HepG2 (cell line): Measurements from ENCODE around the gene ST6GALNAC3. TPM values are rescaled to one million over a fixed set of nuclear protein-coding genes. Genes with fewer than 3 reads are reported as not detected.

ENCODE experiments used
- ATAC-seq: fragments of 200-7000 bp; cut with Tn5 transposase; 3 replicates; pipeline ENCODE4 v1.9.1; 2020; ENCODE audit warnings: mild to moderate bottlenecking, moderate library complexity
- BruUV-seq: library from RNA; stranded (reverse); fragments of 400-500 nt; replicated peaks from 2 replicates; lab custom pipeline; 2021; lab: Mats Ljungman, UMichigan
- CTCF ChIA-PET: fragments of 300-600 bp; formaldehyde crosslinking; extraction: SDS; loops from one replicate; lab custom pipeline; 2021; ENCODE audit warnings: low total read pairs, inconsistent platforms, low intra/inter-chr PET ratio; lab: Yijun Ruan, JAX
- POLR2A ChIA-PET: fragments of 350-600 bp; sonication (Branson Sonifier 250); formaldehyde crosslinking; loops from one replicate; lab custom pipeline; 2020; ENCODE audit warnings: antibody characterized with exemption, inconsistent platforms; lab: Yijun Ruan, JAX
- DNase-seq: peaks from one replicate; pipeline ENCODE4 v3.0.0-alpha.2; 2015; ENCODE audit warnings: low spot score
- FAIRE-seq: peaks from 3 replicates; lab custom pipeline; 2011; peaks lifted over from hg19 to GRCh38; lab: Jason Lieb, UNC
- H2AFZ ChIP-seq: one replicate; pipeline ENCODE4 v1.6.1; 2011; ENCODE audit warnings: low read length, inconsistent platforms
- H3K27ac ChIP-seq: fragments of 300-600 bp; 3 replicates; pipeline ENCODE4 v1.8.0; 2011; ENCODE audit warnings: mixed run types, mild to moderate bottlenecking, mixed read lengths, low read length, inconsistent platforms; ENCODE audit not compliant: insufficient read depth; ENCODE audit errors: extremely low read length
- H3K27me3 ChIP-seq, 2 experiments: fragments of 200-600 bp in 1 of 2; 2 replicates in 1 of 2; 3 replicates in 1 of 2; pipeline versions ENCODE4 v1.6.0 to v1.8.0; 2011; ENCODE audit warnings: low read length in 2 of 2, mild to moderate bottlenecking in 2 of 2, moderate library complexity in 2 of 2, inconsistent platforms in 1 of 2; ENCODE audit not compliant: insufficient read depth in 2 of 2, control insufficient read depth in 1 of 2
- H3K36me3 ChIP-seq, 2 experiments: fragments of 200-600 bp in 1 of 2; replicated peaks in 1 of 2; 2 replicates in 1 of 2; 3 replicates in 1 of 2; pipeline versions ENCODE4 v1.5.1 to v1.8.0; 2011; ENCODE audit warnings: low read length in 2 of 2, inconsistent platforms in 1 of 2; ENCODE audit not compliant: insufficient read depth in 2 of 2, control insufficient read depth in 1 of 2
- H3K4me1 ChIP-seq: 2 replicates; pipeline ENCODE4 v1.5.1; 2012; ENCODE audit warnings: low read length, inconsistent platforms; ENCODE audit not compliant: insufficient read depth
- H3K4me2 ChIP-seq: 2 replicates; pipeline ENCODE4 v1.6.0; 2011; ENCODE audit warnings: low read depth, low read length, inconsistent platforms
- H3K4me3 ChIP-seq, 3 experiments: fragments of 200-600 bp in 1 of 3; sonication (generic), shearing (Covaris generic) in 1 of 3; replicated peaks in 1 of 3; 2 replicates each; pipeline ENCODE4 v1.5.1; 2011 to 2016; ENCODE audit warnings: low read length in 3 of 3, inconsistent platforms in 2 of 3, low read depth in 2 of 3, mild to moderate bottlenecking in 2 of 3, control low read depth in 1 of 3, mixed read lengths in 1 of 3; ENCODE audit not compliant: insufficient read depth in 1 of 3
- H3K79me2 ChIP-seq: one replicate; pipeline ENCODE4 v1.6.1; 2011; ENCODE audit warnings: low read length, inconsistent platforms; ENCODE audit not compliant: insufficient read depth
- H3K9ac ChIP-seq: 2 replicates; pipeline ENCODE4 v1.6.0; 2011; ENCODE audit warnings: mild to moderate bottlenecking, low read depth, low read length, inconsistent platforms; ENCODE audit not compliant: insufficient read depth
- H3K9me3 ChIP-seq: 2 replicates; pipeline ENCODE4 v1.5.1; 2012; ENCODE audit warnings: mild to moderate bottlenecking, low read length
- H4K20me1 ChIP-seq: 2 replicates; pipeline ENCODE4 v1.6.0; 2011; ENCODE audit warnings: inconsistent platforms, mild to moderate bottlenecking, low read length, moderate library complexity; ENCODE audit not compliant: insufficient read depth
- POLR2G ChIP-seq: fragments of 200-400 bp; formaldehyde crosslinking; IDR thresholded peaks from 2 replicates; pipeline ENCODE4 v1.6.1; 2018; ENCODE audit warnings: mild to moderate bottlenecking, low read depth, low read length, moderate library complexity
- STAT6 ChIP-seq: sonication (generic); formaldehyde crosslinking; IDR thresholded peaks from 2 replicates; pipeline ENCODE4 v1.4.0; 2020; ENCODE audit warnings: missing genetic modification reagents, mild to moderate bottlenecking, borderline replicate concordance
- TAF15 ChIP-seq: fragments of 200-400 bp; formaldehyde crosslinking; IDR thresholded peaks from one replicate; pipeline ENCODE4 v1.6.1; 2018; ENCODE audit warnings: mild to moderate bottlenecking, low read depth, low read length; ENCODE audit not compliant: poor library complexity, severe bottlenecking
- ZNF225 ChIP-seq: sonication (generic); formaldehyde crosslinking; IDR thresholded peaks from 2 replicates; pipeline ENCODE4 v1.4.0; 2020; ENCODE audit warnings: mild to moderate bottlenecking, missing genetic modification reagents
- ZNF44 ChIP-seq: sonication (generic); formaldehyde crosslinking; IDR thresholded peaks from 2 replicates; pipeline ENCODE4 v1.5.1; 2020; ENCODE audit warnings: mild to moderate bottlenecking, missing genetic modification reagents
- ZNF678 ChIP-seq: sonication (generic); formaldehyde crosslinking; IDR thresholded peaks from 2 replicates; pipeline ENCODE4 v1.4.0; 2020; ENCODE audit warnings: mild to moderate bottlenecking, missing genetic modification reagents
- ZNF780A ChIP-seq: sonication (generic); formaldehyde crosslinking; IDR thresholded peaks from 2 replicates; pipeline ENCODE4 v1.8.0; 2022; ENCODE audit warnings: mild to moderate bottlenecking, missing genetic modification reagents, moderate library complexity
- WGBS: methylation state at CpG from one replicate; pipeline ENCODE4 v1.1.6; 2017; ENCODE audit warnings: low lambda C conversion rate; 5-methylcytosine and 5-hydroxymethylcytosine counted together
- in situ Hi-C: cut with HindIII; loops from 2 replicates; pipeline ENCODE4 v1.10.0; 2017; ENCODE audit warnings: low pct_unique_long_range_greater_than_20kb; ENCODE audit not compliant: extremely low pct_ligation_motif_present
- intact Hi-C: fragments of 100-400 bp; cut with micrococcal nuclease; formaldehyde crosslinking; loops from one replicate; pipeline ENCODE4 v1.10.0; 2022; ENCODE audit not compliant: unreplicated experiment
- polyA plus RNA-seq, 8 experiments: library from polyadenylated mRNA; depleted of rRNA in 3 of 8; stranded (reverse) in 7 of 8; unstranded in 1 of 8; fragments of >200 nt; fragmentation: Illumina TruSeq in 4 of 8; extraction: Trizol in 4 of 8; gene quantifications; 2 replicates each; pipeline versions ENCODE4 v1.2.1 to v1.2.3, GENCODE V29; 2011 to 2016; ENCODE audit warnings: low read depth in 4 of 8, missing spikeins in 1 of 8, mixed read lengths in 1 of 8; ENCODE audit not compliant: insufficient read depth in 1 of 8
- total RNA-seq, 5 experiments: library from RNA; depleted of rRNA; stranded (reverse); fragments of >200 nt; fragmentation: Illumina TruSeq; extraction: Trizol; gene quantifications; 2 replicates each; pipeline ENCODE4 v1.2.3, GENCODE V29; 2016; ENCODE audit warnings: low read depth in 1 of 5

The ST6GALNAC3 gene
- total and polyA plus RNA-seq, 2 of the 13 experiments (the other 11 are each of a cell fraction or from before 2014, with no cell fraction given): not detected

GRCh38 chr1:76148460-76148859, 73.9 kb downstream of the ST6GALNAC3 start:
- no TSS peak for BruUV-seq
- Histone ChIP-seq H3K4me3 (no peak overlapping the region), H3K9me3 (no peaks in the 10 kb centered on the region), H3K27ac (no peak overlapping the region), H3K27me3 (no peaks in the 10 kb centered on the region; a peak in 1 of 5 replicates), H3K36me3 (no peaks in the 10 kb centered on the region), H3K4me1 (no peaks in the 10 kb centered on the region), H3K79me2 (no peaks in the 10 kb centered on the region), H4K20me1 (no peaks in the 10 kb centered on the region), H3K4me2 (no peak overlapping the region), H2AFZ (no peak overlapping the region), H3K9ac (no peak overlapping the region)
- FAIRE-seq: no peak
- WGBS: 4% methylated on average over 2 of the region's 2 CpGs
- POLR2A ChIA-PET: no interaction called here
- ATAC-seq: no peak
- intact Hi-C loops (no loop called here), in situ Hi-C loops (no loop called here)
- TF ChIP-seq STAT6 (CRISPR knock-in tag): no peak
- CTCF ChIA-PET: no interaction called here
- no peak for DNase-seq

GRCh38 chr1:76153841-76154205, 79.3 kb downstream of the ST6GALNAC3 start:
- H3K27me3 ChIP-seq: no peaks in the 10 kb centered on the region; a peak in 1 of 5 replicates
- H3K4me1 ChIP-seq: peaks cover 10% of the 10 kb centered on the region
- DNase-seq (no peak), ATAC-seq (peak; percentile 40), FAIRE-seq (no peak)
- H3K27ac ChIP-seq: no peak overlapping the region
- no peaks in the 10 kb centered on the region for H3K79me2 ChIP-seq
- intact Hi-C loops (loop anchor here (1.0 to 5.0 kb wide), 7 partner anchors 162 to 1159 kb away; no protein-coding TSS in a partner anchor), in situ Hi-C loops (loop anchor here (5.0 kb wide), 1 partner anchor 988 kb away; no protein-coding TSS in a partner anchor)
- WGBS: 23% methylated on average over 8 of the region's 8 CpGs
- no peaks in the 10 kb centered on the region for H3K9me3 ChIP-seq
- H3K36me3 ChIP-seq: no peaks in the 10 kb centered on the region
- no peak overlapping the region; a peak in 1 of 6 replicates for H3K4me3 ChIP-seq
- peak overlapping the region; percentile 84 for H3K4me2 ChIP-seq
- BruUV-seq: no TSS peak
- H4K20me1 ChIP-seq: no peaks in the 10 kb centered on the region
- POLR2A ChIA-PET: no interaction called here
- TF ChIP-seq TAF15 (no peak), POLR2G (no peak), ZNF678 (CRISPR knock-in tag) (no peak), ZNF225 (CRISPR knock-in tag) (no peak), ZNF780A (CRISPR knock-in tag) (no peak), ZNF44 (CRISPR knock-in tag) (no peak)
- TF ChIP-seq, all 625 proteins: peak for 0
- H2AFZ ChIP-seq: no peak overlapping the region
- CTCF ChIA-PET: interaction anchor here (1.3 to 1.7 kb wide), 2 partner anchors 972 to 990 kb away, joined by 3 to 11 read pairs; no protein-coding TSS in a partner anchor
- H3K9ac ChIP-seq: no peak overlapping the region
